IgD-negative memory B cell (primary cell): ENCODE data around the gene GNL3. TPM values are rescaled to one million over a fixed set of nuclear protein-coding genes. Genes with fewer than 3 reads are reported as not detected.

Experiments used
- H3K27ac Mint-ChIP-seq, 3 donors: one replicate each; pipeline ENCODE4 v1.8.0; 2020 to 2022; ENCODE audit warnings: mild to moderate bottlenecking in 3 of 3, mixed read lengths in 3 of 3, moderate library complexity in 1 of 3
- H3K27me3 Mint-ChIP-seq: one replicate; pipeline ENCODE4 v1.8.0; 2021; ENCODE audit warnings: mixed read lengths
- H3K36me3 Mint-ChIP-seq: one replicate; pipeline ENCODE4 v1.8.0; 2020; ENCODE audit warnings: mild to moderate bottlenecking, mixed read lengths
- H3K4me1 Mint-ChIP-seq, 3 donors: one replicate each; pipeline ENCODE4 v1.8.0; 2020 to 2022; ENCODE audit warnings: mixed read lengths in 3 of 3, mild to moderate bottlenecking in 1 of 3
- H3K4me3 Mint-ChIP-seq, 4 donors: one replicate each; pipeline ENCODE4 v1.8.0; 2020 to 2022; ENCODE audit warnings: mild to moderate bottlenecking in 4 of 4, mixed read lengths in 4 of 4, moderate library complexity in 3 of 4
- H3K9me3 Mint-ChIP-seq, 3 donors: one replicate each; pipeline ENCODE4 v1.8.0; 2020 to 2021; ENCODE audit warnings: mixed read lengths in 3 of 3, mild to moderate bottlenecking in 1 of 3
- polyA plus RNA-seq: library from polyadenylated mRNA; unstranded; fragments of 300-500 nt; fragmentation: Illumina TruSeq; gene quantifications from one replicate; pipeline ENCODE4 v1.2.3, GENCODE V29; 2021

GNL3 gene
- polyA plus RNA-seq, 1 donor from 2014 or later = 64.0 TPM

DNA sequence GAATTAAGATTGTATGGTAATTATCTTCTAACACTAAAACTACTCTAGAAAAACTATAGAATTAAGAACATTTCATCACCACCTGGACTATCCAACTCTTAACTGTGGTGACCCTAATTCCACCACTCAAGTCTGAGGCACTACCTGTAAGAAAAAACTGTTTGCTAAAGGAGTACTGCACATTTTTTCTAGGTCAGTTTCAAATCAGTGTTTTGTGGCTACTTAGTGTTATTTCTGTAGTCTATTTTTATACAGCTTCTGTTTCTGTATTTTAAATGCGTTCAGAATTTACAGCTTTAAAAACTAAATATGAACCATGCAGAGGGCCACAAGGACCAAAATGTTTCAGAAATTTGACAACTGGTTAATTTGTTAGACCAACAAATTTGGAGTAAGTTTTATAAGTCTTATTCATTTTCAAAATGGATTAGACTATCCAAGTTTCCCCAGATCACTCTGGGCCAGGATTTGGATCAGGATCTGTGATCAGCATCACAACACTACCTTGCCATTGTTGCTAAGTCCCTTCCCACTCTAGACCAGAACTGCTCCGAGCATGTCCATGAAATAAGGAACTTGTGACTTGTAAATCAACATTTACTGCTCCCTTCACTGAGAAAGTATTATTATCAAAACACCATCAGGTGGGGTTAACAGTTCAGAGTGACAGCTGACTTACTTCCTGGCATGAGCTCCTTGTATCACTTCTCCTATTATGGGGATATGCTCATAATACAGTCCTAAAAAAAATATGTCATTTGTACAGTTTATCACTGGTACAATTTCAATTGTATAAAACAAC lies 11.2 kb downstream of the GNL3 start:
- H3K9me3 Mint-ChIP-seq = no peaks in the 10 kb centered on the region
- H3K27ac Mint-ChIP-seq = peak overlapping the region; percentile 2 to 80 (median 61)
- peaks cover 4% of the 10 kb centered on the region for H3K36me3 Mint-ChIP-seq
- H3K27me3 Mint-ChIP-seq = no peaks in the 10 kb centered on the region
- peak overlapping the region in 1 of 4 donors; percentile 16 for H3K4me3 Mint-ChIP-seq
- peaks cover 0 to 6% (median 2%) of the 10 kb centered on the region in 3 donors for H3K4me1 Mint-ChIP-seq

DNA sequence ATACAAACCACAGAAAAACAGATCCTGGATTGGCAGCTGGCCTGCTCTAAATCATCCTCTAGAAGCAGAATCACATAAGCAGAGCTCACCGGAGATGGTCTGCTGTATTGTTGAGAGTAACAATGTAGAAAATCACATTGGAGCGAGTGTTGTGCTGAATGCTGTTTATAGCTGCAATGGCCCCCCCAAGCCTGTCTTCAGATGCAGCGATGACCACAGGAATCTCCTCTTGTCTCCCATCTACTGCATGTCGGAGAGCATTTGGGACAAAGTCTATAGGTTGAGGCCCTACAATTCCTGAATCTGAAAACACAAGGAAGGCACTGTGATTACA lies 11.8 kb downstream of the GNL3 start:
- peak overlapping the region in 1 of 4 donors; percentile 16 for H3K4me3 Mint-ChIP-seq
- no peaks in the 10 kb centered on the region for H3K9me3 Mint-ChIP-seq
- H3K27me3 Mint-ChIP-seq = no peaks in the 10 kb centered on the region
- peak overlapping the region; percentile 2 to 80 (median 61) for H3K27ac Mint-ChIP-seq
- peaks cover 4% of the 10 kb centered on the region for H3K36me3 Mint-ChIP-seq
- peaks cover 0 to 6% (median 2%) of the 10 kb centered on the region in 3 donors for H3K4me1 Mint-ChIP-seq

- Mint-ChIP-seq H3K27ac (peak overlapping the region in 1 of 3 donors; percentile 56), H3K4me1 (peaks cover 23 to 33% (median 23%) of the 10 kb centered on the region in 3 donors), H3K9me3 (no peaks in the 10 kb centered on the region), H3K4me3 (peak overlapping the region in 2 of 4 donors; percentile 51 to 99), H3K36me3 (no peaks in the 10 kb centered on the region), H3K27me3 (no peaks in the 10 kb centered on the region)
Observed at GRCh38 chr3:52703341-52703740, 17.5 kb downstream of the GNL3 start.

DNA sequence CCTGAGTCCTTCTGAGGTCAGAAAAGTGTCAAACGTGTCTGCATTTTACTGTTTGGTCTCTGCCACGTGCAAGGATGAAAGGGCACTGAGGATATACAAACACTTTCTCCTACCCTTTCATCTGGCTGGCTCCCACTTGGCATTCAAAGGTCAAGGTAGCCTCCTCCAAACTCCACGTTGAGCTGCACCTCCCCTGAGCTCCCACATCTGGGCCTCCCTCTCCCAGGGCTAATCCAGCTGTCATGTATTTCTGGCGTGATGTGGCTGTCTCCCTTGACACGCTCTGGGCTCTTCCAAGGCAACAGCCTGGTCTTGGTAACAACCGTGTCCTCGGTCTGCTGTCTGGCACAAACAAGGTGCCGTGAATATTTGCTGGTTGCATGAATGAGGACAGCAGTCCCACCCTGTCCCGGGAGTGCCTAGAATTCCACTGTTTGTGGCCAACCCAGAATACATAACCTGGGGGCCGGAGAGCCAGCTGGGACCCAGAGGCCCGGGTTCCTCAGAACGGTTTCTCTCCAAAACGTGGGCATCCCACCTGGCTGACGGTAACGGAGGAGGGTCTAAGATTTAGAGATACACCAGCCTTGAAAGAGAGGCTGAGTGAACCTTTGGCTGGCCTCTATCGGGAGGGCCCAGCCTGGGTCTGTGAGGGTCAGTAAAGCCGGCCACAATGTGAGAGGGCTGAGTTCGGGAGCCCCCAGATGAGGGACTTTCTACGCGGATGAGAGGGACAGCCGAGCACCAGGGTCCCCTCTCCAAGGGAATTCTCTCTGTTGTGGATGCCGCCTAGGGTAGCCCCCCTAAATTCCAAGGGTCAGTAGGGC lies 19.0 kb downstream of the GNL3 start:
- Mint-ChIP-seq H3K4me3 (peak overlapping the region; percentile 96 to 99 (median 98)), H3K27me3 (no peaks in the 10 kb centered on the region), H3K9me3 (no peaks in the 10 kb centered on the region), H3K27ac (peak overlapping the region; percentile 93 to 99 (median 96)), H3K36me3 (no peaks in the 10 kb centered on the region), H3K4me1 (peaks cover 25 to 33% (median 25%) of the 10 kb centered on the region in 3 donors)

DNA sequence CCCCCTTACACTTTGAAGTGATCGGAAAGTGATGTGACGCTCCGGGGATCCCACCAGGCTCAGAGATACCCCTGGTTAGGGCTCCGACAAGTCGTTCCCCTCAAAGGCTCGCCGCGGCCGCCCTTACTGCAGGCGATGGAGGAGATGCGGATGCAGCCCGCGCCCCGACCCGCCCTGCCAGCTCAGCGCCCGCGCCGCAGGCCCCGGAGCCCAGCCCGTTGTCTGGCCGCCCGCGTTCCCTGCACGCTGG lies 19.5 kb downstream of the GNL3 start:
- Mint-ChIP-seq H3K4me1 (peaks cover 29 to 33% (median 29%) of the 10 kb centered on the region in 3 donors), H3K9me3 (no peaks in the 10 kb centered on the region), H3K27me3 (no peaks in the 10 kb centered on the region), H3K27ac (peak overlapping the region; percentile 93 to 99 (median 96)), H3K4me3 (peak overlapping the region; percentile 96 to 99 (median 98)), H3K36me3 (no peaks in the 10 kb centered on the region)

GRCh38 chr3:52705688-52706686 lies 20.2 kb downstream of the GNL3 start, which contains the start of the genes GLT8D1 and SPCS1:
Gene GLT8D1, minus strand, starts transcription at chr3:52705791. Its CDS starts 5,331 bp downstream, at chr3:52700460.
Gene SPCS1, plus strand, starts transcription at chr3:52706106. Its CDS starts 141 bp downstream, at chr3:52706247.
- Mint-ChIP-seq H3K4me3 (peak within 1 kb of the TSS; percentile 96 to 99 (median 98)), H3K4me1 (peaks cover 34 to 38% (median 34%) of the 10 kb centered on the region in 3 donors), H3K27me3 (no peaks in the 10 kb centered on the region), H3K9me3 (no peaks in the 10 kb centered on the region), H3K27ac (peak within 1 kb of the TSS; percentile 95 to 99 (median 96)), H3K36me3 (no peaks in the 10 kb centered on the region)

DNA sequence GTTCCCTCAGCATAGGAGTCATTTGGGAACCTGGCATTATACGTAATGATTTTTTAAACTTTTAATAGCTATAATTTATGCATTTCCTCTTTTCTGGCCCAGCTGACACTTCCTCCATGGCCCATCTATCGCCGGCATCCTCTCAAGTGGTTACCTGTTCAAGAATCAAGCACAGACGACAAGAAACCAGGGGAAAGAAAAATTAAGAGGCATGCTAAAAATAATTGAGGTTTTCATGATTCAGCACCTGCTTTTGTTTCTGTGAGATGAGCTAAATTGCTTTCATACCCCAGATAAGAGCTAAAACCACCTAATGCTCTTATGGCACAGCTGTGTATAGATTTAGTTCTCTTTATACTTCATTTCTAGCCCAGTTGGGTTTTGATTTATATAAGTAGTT lies 21.8 kb downstream of the GNL3 start:
- H3K4me3 Mint-ChIP-seq = peak overlapping the region; percentile 76 to 99 (median 88)
- peak overlapping the region; percentile 67 to 99 (median 90) for H3K27ac Mint-ChIP-seq
- H3K4me1 Mint-ChIP-seq = peaks cover 32 to 38% (median 33%) of the 10 kb centered on the region in 3 donors
- H3K27me3 Mint-ChIP-seq = no peaks in the 10 kb centered on the region
- no peaks in the 10 kb centered on the region for H3K36me3 Mint-ChIP-seq
- no peaks in the 10 kb centered on the region for H3K9me3 Mint-ChIP-seq

DNA sequence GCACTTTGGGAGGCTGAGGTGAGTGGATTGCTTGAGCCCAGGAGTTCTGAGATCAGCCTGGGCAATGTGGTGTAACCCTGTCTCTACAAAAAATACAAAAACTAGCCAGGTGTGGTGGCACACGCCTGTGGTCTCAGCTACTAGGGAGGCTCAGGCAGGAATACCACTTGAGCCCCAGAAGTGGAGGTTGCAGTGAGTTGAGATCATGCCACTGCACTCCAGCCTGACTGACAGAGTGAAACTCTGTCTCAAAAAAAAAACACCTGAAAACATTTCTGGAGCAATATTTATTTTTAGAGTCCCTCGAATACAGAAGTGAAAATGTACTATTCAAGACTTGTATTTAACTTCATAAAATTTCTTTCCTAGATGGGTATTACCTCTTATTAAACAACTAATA lies 24.7 kb downstream of the GNL3 start:
- Mint-ChIP-seq H3K4me1 (peaks cover 24 to 29% (median 25%) of the 10 kb centered on the region in 3 donors), H3K27me3 (no peaks in the 10 kb centered on the region), H3K9me3 (no peaks in the 10 kb centered on the region), H3K27ac (peak overlapping the region in 2 of 3 donors; percentile 84 to 86), H3K36me3 (no peaks in the 10 kb centered on the region), H3K4me3 (peak overlapping the region in 2 of 4 donors; percentile 69 to 79)

DNA sequence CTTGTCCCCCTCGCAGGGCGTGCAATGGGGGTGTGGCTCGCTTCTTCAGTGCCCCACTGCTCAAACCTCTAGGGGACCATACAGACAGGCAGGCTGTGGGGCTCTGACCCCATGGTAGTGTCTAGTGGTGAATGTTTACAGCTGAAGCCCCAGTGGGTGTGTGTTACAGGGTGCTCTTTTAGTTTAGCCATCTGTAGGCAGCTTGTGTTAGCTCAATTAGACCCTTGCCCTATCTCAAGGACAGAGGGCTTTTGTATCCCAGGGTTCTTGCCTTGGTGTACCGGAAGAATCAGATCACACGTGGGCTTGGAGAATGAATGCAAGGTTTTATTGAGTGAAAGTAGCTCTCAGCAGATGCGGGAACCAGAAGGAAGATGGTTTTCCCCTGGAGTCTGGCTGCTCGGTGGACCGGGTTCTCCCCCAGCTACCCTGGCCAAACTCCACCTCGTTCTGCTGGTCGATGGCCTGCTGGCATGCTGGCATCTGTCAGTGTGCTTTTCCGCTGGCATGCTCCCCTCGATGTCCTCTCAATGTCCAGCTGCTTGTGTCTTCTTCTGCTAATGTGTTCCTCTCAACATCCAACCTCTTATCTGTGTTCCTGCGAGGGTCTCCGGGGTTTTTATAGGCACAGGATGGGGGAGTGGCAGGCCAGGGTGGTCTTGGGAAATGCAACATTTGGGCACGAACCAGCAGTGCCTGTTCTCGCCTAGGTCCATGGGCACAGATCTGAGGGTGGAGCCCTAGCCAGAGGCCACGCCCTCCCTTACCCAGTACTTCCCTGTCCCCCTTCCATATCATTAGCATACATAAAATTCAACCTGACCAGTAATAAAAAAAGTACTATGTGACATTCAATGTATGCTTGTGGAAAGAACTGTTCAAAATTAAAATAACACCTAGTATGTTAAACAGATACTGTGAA lies 26.7 kb downstream of the GNL3 start:
- H3K4me3 Mint-ChIP-seq = peak overlapping the region in 3 of 4 donors; percentile 17 to 39 (median 38)
- H3K9me3 Mint-ChIP-seq = no peaks in the 10 kb centered on the region
- H3K27ac Mint-ChIP-seq = peak overlapping the region in 2 of 3 donors; percentile 16 to 50
- H3K36me3 Mint-ChIP-seq = peaks cover 2% of the 10 kb centered on the region
- no peaks in the 10 kb centered on the region for H3K27me3 Mint-ChIP-seq
- H3K4me1 Mint-ChIP-seq = peaks cover 16 to 24% (median 18%) of the 10 kb centered on the region in 3 donors

- H3K4me1 Mint-ChIP-seq = peaks cover 10 to 18% (median 10%) of the 10 kb centered on the region in 3 donors
- H3K27me3 Mint-ChIP-seq = no peaks in the 10 kb centered on the region
- peaks cover 0 to 1% (median under 1%) of the 10 kb centered on the region in 3 donors for H3K9me3 Mint-ChIP-seq
- H3K27ac Mint-ChIP-seq = no peak overlapping the region
- no peak overlapping the region for H3K4me3 Mint-ChIP-seq
- peaks cover 9% of the 10 kb centered on the region for H3K36me3 Mint-ChIP-seq
Observed at GRCh38 chr3:52714335-52715302, 28.8 kb downstream of the GNL3 start.

DNA sequence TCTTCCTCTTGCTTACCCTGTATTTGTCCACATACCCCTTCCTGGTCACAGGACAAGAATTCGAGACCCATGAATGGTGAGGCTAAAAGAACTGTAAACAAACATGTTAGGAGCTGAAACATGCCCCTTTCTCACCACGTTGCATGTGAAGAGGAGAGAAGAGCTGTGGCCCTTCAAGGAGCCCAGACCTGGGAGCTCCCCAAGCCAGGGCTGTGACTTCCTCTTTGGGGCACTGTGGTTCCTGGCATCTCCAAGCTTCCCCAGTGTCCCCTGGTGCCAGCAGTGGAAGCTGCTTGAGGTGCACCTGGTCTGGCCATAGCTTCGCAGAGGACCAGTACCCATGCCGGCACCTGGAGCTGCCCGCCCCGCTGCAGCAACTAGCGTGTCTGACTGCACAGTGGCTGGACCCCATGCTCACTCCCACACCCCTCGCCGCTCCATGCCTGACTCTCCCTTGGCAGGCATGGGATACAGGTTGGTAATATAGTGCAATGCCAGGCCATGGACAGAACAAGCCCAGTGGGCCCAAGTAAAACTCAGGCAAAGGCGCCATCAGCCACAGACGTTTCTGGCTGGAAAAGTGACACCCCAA lies 30.0 kb downstream of the GNL3 start:
- no peak overlapping the region for H3K27ac Mint-ChIP-seq
- H3K4me1 Mint-ChIP-seq = peaks cover 6 to 15% (median 9%) of the 10 kb centered on the region in 3 donors
- peaks cover 0 to 5% (median 1%) of the 10 kb centered on the region in 3 donors for H3K9me3 Mint-ChIP-seq
- peaks cover 9% of the 10 kb centered on the region for H3K36me3 Mint-ChIP-seq
- no peaks in the 10 kb centered on the region for H3K27me3 Mint-ChIP-seq
- no peak overlapping the region for H3K4me3 Mint-ChIP-seq

- peaks cover 9 to 14% (median 14%) of the 10 kb centered on the region in 3 donors for H3K4me1 Mint-ChIP-seq
- peaks cover 20% of the 10 kb centered on the region for H3K36me3 Mint-ChIP-seq
- no peak overlapping the region for H3K4me3 Mint-ChIP-seq
- H3K27ac Mint-ChIP-seq = peak overlapping the region in 1 of 3 donors; percentile 78
- H3K27me3 Mint-ChIP-seq = no peaks in the 10 kb centered on the region
- peaks cover 0 to 5% (median 1%) of the 10 kb centered on the region in 3 donors for H3K9me3 Mint-ChIP-seq
Observed at GRCh38 chr3:52719618-52720017, 33.8 kb downstream of the GNL3 start.
